HUES48 (cell line): Measurements from ENCODE around the gene CNTFR.

Experiments used
- H3K27ac ChIP-seq: one replicate; pipeline ENCODE4 v1.7.0; 2013; ENCODE audit warnings: low read depth, low read length, inconsistent platforms
- H3K27me3 ChIP-seq: 2 replicates; pipeline ENCODE4 v1.6.1; 2013; ENCODE audit warnings: mild to moderate bottlenecking, low read length; ENCODE audit not compliant: control insufficient read depth, insufficient read depth
- H3K36me3 ChIP-seq: 2 replicates; pipeline ENCODE4 v1.6.1; 2013; ENCODE audit warnings: low read length; ENCODE audit not compliant: control insufficient read depth, insufficient read depth
- H3K4me1 ChIP-seq: 2 replicates; pipeline ENCODE4 v1.6.1; 2013; ENCODE audit warnings: mild to moderate bottlenecking, low read length; ENCODE audit not compliant: control insufficient read depth, insufficient read depth
- H3K4me3 ChIP-seq: 2 replicates; pipeline ENCODE4 v1.5.1; 2013; ENCODE audit warnings: mild to moderate bottlenecking, low read depth, low read length
- H3K9ac ChIP-seq: 2 replicates; pipeline ENCODE4 v1.6.1; 2013; ENCODE audit warnings: mild to moderate bottlenecking, low read depth, low read length, moderate library complexity
- H3K9me3 ChIP-seq: 2 replicates; pipeline ENCODE4 v1.6.1; 2013; ENCODE audit warnings: low read length; ENCODE audit not compliant: control insufficient read depth, insufficient read depth

CNTFR gene

DNA sequence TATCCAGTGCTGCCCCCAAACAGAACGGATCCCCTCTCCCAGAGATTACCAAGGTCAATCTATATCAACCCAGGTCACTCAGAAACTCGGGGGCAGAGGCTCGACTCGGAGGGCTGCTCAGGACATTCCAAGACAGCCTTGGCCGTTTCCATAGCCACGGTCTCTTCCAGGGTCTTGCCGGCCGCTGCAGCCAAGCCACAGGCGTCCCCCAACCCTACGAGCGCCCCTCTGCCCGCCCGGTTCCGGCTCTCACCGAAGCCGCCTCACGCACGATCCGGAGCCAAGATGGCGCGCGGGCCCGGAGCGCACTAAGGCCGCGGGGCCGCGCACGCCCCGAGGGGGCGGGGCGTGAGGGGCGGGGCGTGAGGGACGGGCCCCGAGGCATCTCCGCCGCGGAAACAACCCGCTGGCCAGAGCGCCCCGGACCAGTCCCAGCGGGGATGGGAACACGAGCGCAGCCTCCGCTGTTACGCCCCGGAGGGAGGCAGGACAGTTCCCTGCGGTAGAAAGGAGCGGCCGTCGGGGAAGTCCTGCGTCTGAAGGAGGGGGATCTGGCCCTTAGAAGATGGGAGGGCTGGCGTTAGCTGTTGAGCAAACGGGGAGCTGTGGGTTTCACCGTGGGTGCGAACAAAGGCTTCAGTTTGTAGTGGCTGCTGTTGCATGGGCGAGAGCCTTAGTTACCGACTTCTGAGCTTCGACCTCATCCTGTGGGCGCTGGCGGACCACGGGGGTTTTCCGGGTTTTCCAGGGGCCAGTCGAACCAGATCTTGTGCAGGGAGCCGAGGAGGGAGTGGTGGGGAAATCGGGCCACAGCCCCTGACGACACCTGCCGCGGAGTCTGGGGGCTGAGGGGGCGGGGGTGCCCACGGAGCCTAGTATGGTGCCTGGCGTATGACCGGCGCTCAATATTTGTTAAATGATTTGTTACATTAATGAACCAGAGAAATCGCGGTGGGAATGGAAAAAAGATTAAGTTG lies 22.6 kb upstream of the CNTFR start, which contains the start of gene RPP25L:
Gene RPP25L (minus strand): TSS at position 287 of the 977 bp plus-strand sequence. CDS start 801 bp downstream, outside the sequence.
- peaks cover 8% of the 10 kb centered on the region; the same call in 1 of the 2 replicates for H3K4me1 ChIP-seq
- H3K27me3 ChIP-seq = no peaks in the 10 kb centered on the region; the same call in none of the 2 replicates
- peak within 1 kb of the TSS; percentile 84 for H3K9ac ChIP-seq
- H3K4me3 ChIP-seq = peak within 1 kb of the TSS; percentile 94
- H3K27ac ChIP-seq = peak within 1 kb of the TSS; percentile 73
- H3K36me3 ChIP-seq = no peaks in the 10 kb centered on the region
- no peaks in the 10 kb centered on the region for H3K9me3 ChIP-seq

- peak overlapping the region; percentile 94 for H3K4me3 ChIP-seq
- no peaks in the 10 kb centered on the region for H3K9me3 ChIP-seq
- H3K4me1 ChIP-seq = peaks cover 8% of the 10 kb centered on the region; the same call in 1 of the 2 replicates
- H3K27ac ChIP-seq = peak overlapping the region; percentile 73
- no peaks in the 10 kb centered on the region; the same call in none of the 2 replicates for H3K27me3 ChIP-seq
- H3K9ac ChIP-seq = peak overlapping the region; percentile 84
- no peaks in the 10 kb centered on the region for H3K36me3 ChIP-seq
These were observed 21.8 kb upstream of the CNTFR start for GRCh38 chr9:34611251-34611810.

GRCh38 chr9:34610434-34611206 lies 21.1 kb upstream of the CNTFR start:
- peaks cover 8% of the 10 kb centered on the region; the same call in 1 of the 2 replicates for H3K4me1 ChIP-seq
- H3K36me3 ChIP-seq = no peaks in the 10 kb centered on the region
- peak overlapping the region; percentile 94 for H3K4me3 ChIP-seq
- peaks cover 2% of the 10 kb centered on the region for H3K27me3 ChIP-seq
- no peak overlapping the region for H3K27ac ChIP-seq
- no peaks in the 10 kb centered on the region for H3K9me3 ChIP-seq
- no peak overlapping the region for H3K9ac ChIP-seq

DNA sequence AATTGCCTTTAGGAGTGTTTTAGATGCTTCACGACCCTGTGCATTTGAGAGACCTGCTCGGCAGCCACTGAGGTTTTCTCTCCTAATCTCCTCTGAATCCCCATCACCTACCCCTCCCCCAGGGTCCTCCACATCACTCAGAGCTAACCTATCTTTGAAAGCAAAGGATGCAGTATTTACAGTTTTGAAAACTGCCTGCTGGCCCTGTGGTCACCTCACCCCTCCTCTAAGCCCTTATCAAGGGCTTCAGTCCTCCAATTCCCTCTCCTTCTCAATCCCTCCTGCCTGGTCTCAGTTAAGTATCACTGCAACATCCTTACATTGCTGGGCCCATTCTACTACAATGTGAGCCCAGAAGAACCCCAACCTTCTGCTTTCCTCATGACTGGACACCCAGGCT lies 17.8 kb upstream of the CNTFR start:
- Histone ChIP-seq H3K36me3 (no peaks in the 10 kb centered on the region), H3K27me3 (peaks cover 4% of the 10 kb centered on the region; the same call in 1 of the 2 replicates), H3K9me3 (no peaks in the 10 kb centered on the region), H3K4me1 (peaks cover 8% of the 10 kb centered on the region; the same call in 1 of the 2 replicates), H3K4me3 (no peak overlapping the region), H3K27ac (no peak overlapping the region), H3K9ac (no peak overlapping the region)

DNA sequence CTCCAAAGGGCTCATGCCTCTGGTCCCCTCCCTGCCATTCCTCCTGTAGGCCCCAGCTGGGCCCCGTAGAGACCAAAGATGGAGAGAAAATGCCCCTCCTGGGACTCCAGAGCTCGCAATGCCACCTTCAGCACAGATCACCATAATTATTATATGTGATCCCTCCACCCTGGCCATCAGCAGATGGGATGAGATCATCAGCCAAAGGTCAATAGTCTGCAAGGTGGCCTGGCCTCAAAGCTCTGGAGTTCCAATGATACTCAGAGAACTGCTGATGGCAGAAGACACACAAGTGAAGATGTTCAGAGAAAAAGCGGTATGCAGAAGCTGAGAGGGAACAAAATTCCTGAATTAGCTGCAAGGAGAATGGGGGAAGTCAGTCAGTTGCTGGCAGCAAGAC lies 17.4 kb upstream of the CNTFR start:
- H3K4me1 ChIP-seq = peaks cover 11% of the 10 kb centered on the region; the same call in 1 of the 2 replicates
- no peak overlapping the region for H3K27ac ChIP-seq
- no peaks in the 10 kb centered on the region for H3K36me3 ChIP-seq
- no peak overlapping the region for H3K4me3 ChIP-seq
- H3K27me3 ChIP-seq = peaks cover 4% of the 10 kb centered on the region; the same call in 1 of the 2 replicates
- no peaks in the 10 kb centered on the region for H3K9me3 ChIP-seq
- H3K9ac ChIP-seq = no peak overlapping the region

- no peaks in the 10 kb centered on the region for H3K36me3 ChIP-seq
- no peak overlapping the region for H3K27ac ChIP-seq
- no peaks in the 10 kb centered on the region for H3K9me3 ChIP-seq
- H3K9ac ChIP-seq = no peak overlapping the region
- H3K27me3 ChIP-seq = peaks cover 4% of the 10 kb centered on the region; the same call in 1 of the 2 replicates
- no peak overlapping the region for H3K4me3 ChIP-seq
- peaks cover 11% of the 10 kb centered on the region; the same call in 1 of the 2 replicates for H3K4me1 ChIP-seq
These were observed 16.7 kb upstream of the CNTFR start for GRCh38 chr9:34606190-34606589.

DNA sequence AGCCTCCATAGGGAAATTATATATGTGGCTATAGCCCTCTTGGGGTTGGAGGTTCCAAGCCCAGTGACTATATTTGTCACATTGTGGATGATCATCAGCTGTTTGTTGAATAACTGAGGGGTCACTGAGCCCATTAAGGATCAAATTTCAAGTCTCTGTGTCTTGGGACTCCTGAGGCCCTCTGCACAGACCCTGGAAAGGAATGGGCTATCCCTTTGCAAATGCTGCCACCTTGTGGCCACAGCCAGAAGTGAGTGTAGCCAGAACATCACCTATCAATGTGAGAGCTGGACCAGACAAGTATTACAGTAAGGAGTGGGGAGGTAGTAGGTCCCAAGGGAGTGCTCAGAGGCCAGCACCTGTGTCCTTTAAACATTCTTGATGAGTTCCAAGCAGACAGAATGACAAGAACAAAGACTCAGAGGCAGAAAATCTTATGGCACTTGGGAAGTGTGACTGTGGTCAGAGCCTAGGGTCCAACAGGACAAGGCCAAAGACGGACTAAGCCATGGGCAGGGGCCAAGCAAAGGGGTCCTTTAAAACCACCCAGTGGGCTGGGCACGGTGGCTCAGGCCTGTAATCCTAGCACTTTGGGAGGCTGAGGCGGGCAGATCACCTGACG lies 14.2 kb upstream of the CNTFR start:
- Histone ChIP-seq H3K4me1 (peaks cover 9% of the 10 kb centered on the region; the same call in 1 of the 2 replicates), H3K27me3 (peaks cover 4% of the 10 kb centered on the region; the same call in 1 of the 2 replicates), H3K36me3 (no peaks in the 10 kb centered on the region), H3K27ac (no peak overlapping the region), H3K4me3 (no peak overlapping the region), H3K9ac (no peak overlapping the region), H3K9me3 (no peaks in the 10 kb centered on the region)

- no peak overlapping the region for H3K27ac ChIP-seq
- H3K27me3 ChIP-seq = peaks cover 4% of the 10 kb centered on the region; the same call in 1 of the 2 replicates
- no peaks in the 10 kb centered on the region for H3K36me3 ChIP-seq
- H3K4me1 ChIP-seq = peaks cover 9% of the 10 kb centered on the region; the same call in 1 of the 2 replicates
- H3K9me3 ChIP-seq = no peaks in the 10 kb centered on the region
- no peak overlapping the region for H3K9ac ChIP-seq
- no peak overlapping the region for H3K4me3 ChIP-seq
These were observed 12.5 kb upstream of the CNTFR start for GRCh38 chr9:34601937-34602573.

DNA sequence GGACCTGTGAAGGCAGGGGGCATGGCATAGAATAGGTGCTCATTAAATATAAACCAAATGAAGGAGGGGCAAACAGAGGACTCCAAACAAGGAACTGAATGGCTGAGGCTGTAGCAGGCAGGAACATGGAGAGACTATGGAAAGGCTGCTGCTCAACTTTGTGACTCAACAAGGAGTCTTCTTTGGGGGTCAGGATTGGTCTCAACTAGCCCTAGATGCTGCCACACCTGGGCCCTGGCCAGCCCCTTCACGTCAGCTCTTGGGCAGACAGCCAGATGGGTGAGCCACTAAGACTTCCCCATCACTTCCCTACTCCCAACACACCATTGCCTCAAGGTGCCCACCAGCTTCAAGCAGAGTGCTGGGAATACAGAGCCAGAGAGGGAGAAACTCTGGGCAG lies 11.4 kb upstream of the CNTFR start:
- H3K27ac ChIP-seq = no peak overlapping the region
- no peaks in the 10 kb centered on the region for H3K36me3 ChIP-seq
- H3K9ac ChIP-seq = no peak overlapping the region
- no peak overlapping the region for H3K4me3 ChIP-seq
- H3K27me3 ChIP-seq = peaks cover 4% of the 10 kb centered on the region; the same call in 1 of the 2 replicates
- H3K4me1 ChIP-seq = peaks cover 9% of the 10 kb centered on the region; the same call in 1 of the 2 replicates
- no peaks in the 10 kb centered on the region for H3K9me3 ChIP-seq

GRCh38 chr9:34599546-34599945 lies 10.0 kb upstream of the CNTFR start:
- Histone ChIP-seq H3K27me3 (peaks cover 8% of the 10 kb centered on the region), H3K9me3 (no peaks in the 10 kb centered on the region), H3K4me3 (no peak overlapping the region), H3K9ac (no peak overlapping the region), H3K4me1 (peaks cover 9% of the 10 kb centered on the region; the same call in 1 of the 2 replicates), H3K27ac (no peak overlapping the region), H3K36me3 (no peaks in the 10 kb centered on the region)
